Nephron progenitor cell (in vitro differentiated cells): ENCODE measurements around the gene TRIO.

Experiments used
- DNase-seq: peaks from one replicate; pipeline ENCODE4 v3.0.0; 2021
- H3K27ac Mint-ChIP-seq: 2 replicates; pipeline ENCODE4 v1.8.0; 2021; ENCODE audit warnings: mild to moderate bottlenecking, moderate library complexity, mixed read lengths
- H3K27me3 Mint-ChIP-seq: 2 replicates; pipeline ENCODE4 v1.8.0; 2021; ENCODE audit warnings: mild to moderate bottlenecking, low read depth, mixed read lengths; ENCODE audit not compliant: poor library complexity
- H3K36me3 Mint-ChIP-seq: 2 replicates; pipeline ENCODE4 v1.8.0; 2021; ENCODE audit warnings: low read depth, mixed read lengths
- H3K4me1 Mint-ChIP-seq: 2 replicates; pipeline ENCODE4 v1.8.0; 2021; ENCODE audit warnings: mixed read lengths
- H3K4me3 Mint-ChIP-seq: 2 replicates; pipeline ENCODE4 v1.8.0; 2021; ENCODE audit warnings: mild to moderate bottlenecking, moderate library complexity, mixed read lengths
- H3K9me3 Mint-ChIP-seq: 2 replicates; pipeline ENCODE4 v1.8.0; 2021; ENCODE audit warnings: mild to moderate bottlenecking, moderate library complexity, mixed read lengths
- CTCF ChIP-seq: fragments of 200-600 bp; sonication (generic); IDR thresholded peaks from 2 replicates; pipeline ENCODE4 v1.5.0; 2021; ENCODE audit warnings: antibody characterized with exemption

Gene TRIO

GRCh38 chr5:14210729-14211128, 67.6 kb downstream of the TRIO start:
- Mint-ChIP-seq H3K4me1 (peaks cover 33% of the 10 kb centered on the region), H3K4me3 (no peak overlapping the region), H3K27ac (no peak overlapping the region), H3K9me3 (no peaks in the 10 kb centered on the region), H3K27me3 (no peaks in the 10 kb centered on the region), H3K36me3 (peaks cover 7% of the 10 kb centered on the region)
- no peak for TF ChIP-seq CTCF
- DNase-seq: no peak

GRCh38 chr5:14211818-14212803, 69.0 kb downstream of the TRIO start:
- Mint-ChIP-seq H3K4me1 (peaks cover 46% of the 10 kb centered on the region), H3K36me3 (peaks cover 7% of the 10 kb centered on the region), H3K27ac (no peak overlapping the region), H3K27me3 (no peaks in the 10 kb centered on the region), H3K9me3 (no peaks in the 10 kb centered on the region), H3K4me3 (no peak overlapping the region)
- TF ChIP-seq CTCF: no peak
- DNase-seq: no peak

GRCh38 chr5:14212838-14213237, 69.7 kb downstream of the TRIO start:
- Mint-ChIP-seq H3K4me1 (peaks cover 54% of the 10 kb centered on the region), H3K36me3 (peaks cover 7% of the 10 kb centered on the region), H3K27me3 (no peaks in the 10 kb centered on the region), H3K27ac (peak overlapping the region; percentile 70), H3K9me3 (no peaks in the 10 kb centered on the region), H3K4me3 (no peak overlapping the region)
- TF ChIP-seq CTCF: no peak
- no peak for DNase-seq

GRCh38 chr5:14213253-14213652, 70.1 kb downstream of the TRIO start:
- Mint-ChIP-seq H3K4me3 (no peak overlapping the region), H3K36me3 (peaks cover 7% of the 10 kb centered on the region), H3K27ac (no peak overlapping the region), H3K4me1 (peaks cover 58% of the 10 kb centered on the region), H3K27me3 (no peaks in the 10 kb centered on the region), H3K9me3 (no peaks in the 10 kb centered on the region)
- no peak for TF ChIP-seq CTCF
- DNase-seq: no peak

GRCh38 chr5:14213813-14214585, 70.9 kb downstream of the TRIO start:
- Mint-ChIP-seq H3K27ac (peak overlapping the region; percentile 40), H3K36me3 (peaks cover 7% of the 10 kb centered on the region), H3K9me3 (no peaks in the 10 kb centered on the region), H3K4me3 (no peak overlapping the region), H3K4me1 (peaks cover 64% of the 10 kb centered on the region), H3K27me3 (no peaks in the 10 kb centered on the region)
- TF ChIP-seq CTCF: no peak
- DNase-seq: no peak
